ENCODE data around the gene ONECUT3.
A peak's percentile ranks its signal among the peaks of the same experiment; 100 is the strongest.

The ONECUT3 gene

GRCh38 chr19:1725100-1726064 lies 27.9 kb upstream of the ONECUT3 start:
- H3K18ac ChIP-seq (ENCODE audit: low read length): no peak overlapping the region
- DNase-seq: peak in 1 of 2 donors; percentile 6
- H2AFZ ChIP-seq (ENCODE audit: insufficient read depth, low read length, poor library complexity): peak overlapping the region; percentile 96
- peak overlapping the region; percentile 35 for H4K12ac ChIP-seq (ENCODE audit: low read depth, low read length)
- peaks cover 0 to 5% of the 10 kb centered on the region in 2 experiments for H3K4me1 ChIP-seq (ENCODE audit: control insufficient read depth in 1 of 2, insufficient read depth in 2 of 2, low read length in 2 of 2)
- H4K8ac ChIP-seq (ENCODE audit: low read depth, low read length): peak overlapping the region; percentile 79
- WGBS (ENCODE audit: extremely low coverage, insufficient coverage, insufficient read length): no CpG with 5 or more reads among the region's 90 CpGs
- H3K27me3 ChIP-seq (ENCODE audit: insufficient read depth, low read length): peaks cover 8% of the 10 kb centered on the region
- no peaks in the 10 kb centered on the region for H3K36me3 ChIP-seq (ENCODE audit: control insufficient read depth in 1 of 2, insufficient read depth in 2 of 2, low read length in 2 of 2)
- H3K9me3 ChIP-seq (ENCODE audit: insufficient read depth, low read depth, low read length): peaks cover 9% of the 10 kb centered on the region
- no peak overlapping the region for H2BK12ac ChIP-seq (ENCODE audit: low read length)
- H2AK5ac ChIP-seq (ENCODE audit: low read length): no peak overlapping the region
- H3K79me1 ChIP-seq (ENCODE audit: low read length): no peaks in the 10 kb centered on the region
- no peak overlapping the region for H3K23ac ChIP-seq (ENCODE audit: low read length)
- H2BK120ac ChIP-seq (ENCODE audit: insufficient read depth, low read length, poor library complexity): peak overlapping the region; percentile 2
- H4K91ac ChIP-seq (ENCODE audit: low read depth, low read length): peak overlapping the region; percentile 28
- H3K4ac ChIP-seq (ENCODE audit: low read depth, low read length): no peak overlapping the region
- no peak overlapping the region for H3K9ac ChIP-seq (ENCODE audit: low read length)
- no peak overlapping the region for H3K27ac ChIP-seq (ENCODE audit: low read depth, low read length)
- peak overlapping the region; percentile 11 for H3K14ac ChIP-seq (ENCODE audit: low read length)
- peak overlapping the region; percentile 68 for H3K4me3 ChIP-seq (ENCODE audit: low read depth, low read length)
- no peak overlapping the region for H2BK5ac ChIP-seq (ENCODE audit: low read depth, low read length, poor library complexity)
- H3K79me2 ChIP-seq (ENCODE audit: control insufficient read depth, insufficient read depth, low read length, poor library complexity): peaks cover 2% of the 10 kb centered on the region
- peak overlapping the region; percentile 81 for H3K4me2 ChIP-seq (ENCODE audit: low read length)

DNA sequence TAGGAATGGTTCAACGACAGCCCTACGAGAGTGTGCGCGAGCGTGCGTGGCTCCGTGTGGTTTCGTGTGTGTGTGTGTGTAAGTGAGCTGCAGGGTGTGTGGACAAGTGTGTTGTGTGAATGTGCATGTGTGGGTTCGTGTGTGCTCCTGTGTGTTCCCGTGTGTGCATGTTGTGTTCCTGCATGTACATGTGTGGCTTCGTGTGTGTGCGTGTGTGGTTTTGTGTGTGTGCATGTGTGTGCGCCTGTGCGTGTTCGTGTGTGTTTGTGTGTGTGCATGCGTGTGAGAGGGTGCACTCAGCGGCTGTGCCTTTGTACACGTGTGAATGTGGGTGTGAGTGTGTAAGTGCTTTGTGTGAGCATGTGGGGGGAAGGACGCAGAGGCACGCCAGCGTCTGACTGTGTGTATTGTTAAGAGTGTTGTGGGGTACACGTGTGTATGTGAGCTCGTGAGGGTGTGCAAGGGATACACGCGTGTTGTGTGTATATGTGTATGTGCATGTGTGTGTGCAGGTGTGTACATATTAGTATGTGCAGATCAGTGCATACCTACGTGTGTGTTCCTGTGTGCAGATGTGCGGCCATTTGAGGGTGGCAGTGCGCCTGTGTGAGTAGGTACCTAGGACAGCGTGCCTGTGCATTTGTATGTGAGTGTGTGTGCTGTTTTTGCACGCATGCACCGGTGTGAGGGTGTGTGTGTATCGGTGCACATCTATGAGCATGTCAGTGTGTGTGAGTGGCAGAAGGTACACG lies 24.3 kb upstream of the ONECUT3 start:
- Histone ChIP-seq H4K12ac (ENCODE audit: low read depth, low read length) (no peak overlapping the region), H4K91ac (ENCODE audit: low read depth, low read length) (no peak overlapping the region), H3K4ac (ENCODE audit: low read depth, low read length) (no peak overlapping the region), H3K4me2 (ENCODE audit: low read length) (no peak overlapping the region), H3K4me3 (ENCODE audit: low read depth, low read length) (peak overlapping the region; percentile 61), H3K27ac (ENCODE audit: low read depth, low read length) (no peak overlapping the region), H3K4me1 (ENCODE audit: control insufficient read depth in 1 of 2, insufficient read depth in 2 of 2, low read length in 2 of 2) (peaks cover 0 to 5% of the 10 kb centered on the region in 2 experiments), H3K79me2 (ENCODE audit: control insufficient read depth, insufficient read depth, low read length, poor library complexity) (peaks cover 2% of the 10 kb centered on the region), H3K79me1 (ENCODE audit: low read length) (no peaks in the 10 kb centered on the region), H2BK12ac (ENCODE audit: low read length) (no peak overlapping the region), H4K8ac (ENCODE audit: low read depth, low read length) (no peak overlapping the region), H3K9me3 (ENCODE audit: insufficient read depth, low read depth, low read length) (peaks cover 9% of the 10 kb centered on the region), H2AK5ac (ENCODE audit: low read length) (no peak overlapping the region), H2BK120ac (ENCODE audit: insufficient read depth, low read length, poor library complexity) (no peak overlapping the region), H3K18ac (ENCODE audit: low read length) (no peak overlapping the region), H2AFZ (ENCODE audit: insufficient read depth, low read length, poor library complexity) (no peak overlapping the region), H2BK5ac (ENCODE audit: low read depth, low read length, poor library complexity) (no peak overlapping the region), H3K27me3 (ENCODE audit: insufficient read depth, low read length) (peaks cover 6% of the 10 kb centered on the region), H3K9ac (ENCODE audit: low read length) (peak overlapping the region; percentile 29), H3K14ac (ENCODE audit: low read length) (no peak overlapping the region), H3K23ac (ENCODE audit: low read length) (peak overlapping the region; percentile 97), H3K36me3 (ENCODE audit: control insufficient read depth in 1 of 2, insufficient read depth in 2 of 2, low read length in 2 of 2) (no peaks in the 10 kb centered on the region)
- no peak for DNase-seq
- no CpG with 5 or more reads among the region's 33 CpGs for WGBS (ENCODE audit: extremely low coverage, insufficient coverage, insufficient read length)

DNA sequence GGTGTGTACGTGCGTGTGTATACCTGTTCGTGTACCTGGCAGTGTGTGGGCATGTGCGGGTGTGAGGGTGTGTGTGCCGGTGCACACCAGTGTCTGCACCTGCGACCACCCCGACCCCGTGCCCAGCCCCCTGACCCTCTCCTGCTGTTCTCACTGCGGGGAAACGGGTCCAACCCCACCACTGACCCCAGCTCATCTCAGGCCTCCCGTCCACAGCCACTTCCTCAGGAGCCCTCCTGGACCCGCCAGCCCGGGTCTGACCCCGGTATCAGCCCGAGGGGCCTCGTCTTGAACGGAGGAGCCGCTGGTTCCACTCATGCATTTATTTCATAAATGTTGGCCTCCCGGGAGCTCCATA lies 23.8 kb upstream of the ONECUT3 start:
- H3K23ac ChIP-seq (ENCODE audit: low read length): peak overlapping the region; percentile 4
- H3K18ac ChIP-seq (ENCODE audit: low read length): no peak overlapping the region
- no peaks in the 10 kb centered on the region for H3K36me3 ChIP-seq (ENCODE audit: control insufficient read depth in 1 of 2, insufficient read depth in 2 of 2, low read length in 2 of 2)
- no peaks in the 10 kb centered on the region for H3K79me1 ChIP-seq (ENCODE audit: low read length)
- H3K4me3 ChIP-seq (ENCODE audit: low read depth, low read length): peak overlapping the region; percentile 61
- H3K4me2 ChIP-seq (ENCODE audit: low read length): no peak overlapping the region
- no peak overlapping the region for H2AFZ ChIP-seq (ENCODE audit: insufficient read depth, low read length, poor library complexity)
- H3K4me1 ChIP-seq (ENCODE audit: control insufficient read depth in 1 of 2, insufficient read depth in 2 of 2, low read length in 2 of 2): peaks cover 0 to 5% of the 10 kb centered on the region in 2 experiments
- H2BK120ac ChIP-seq (ENCODE audit: insufficient read depth, low read length, poor library complexity): no peak overlapping the region
- H3K27ac ChIP-seq (ENCODE audit: low read depth, low read length): no peak overlapping the region
- WGBS (ENCODE audit: extremely low coverage, insufficient coverage, insufficient read length): no CpG with 5 or more reads among the region's 19 CpGs
- H2AK5ac ChIP-seq (ENCODE audit: low read length): no peak overlapping the region
- no peak overlapping the region for H3K4ac ChIP-seq (ENCODE audit: low read depth, low read length)
- no peak overlapping the region for H4K12ac ChIP-seq (ENCODE audit: low read depth, low read length)
- H4K91ac ChIP-seq (ENCODE audit: low read depth, low read length): no peak overlapping the region
- no peak overlapping the region for H3K14ac ChIP-seq (ENCODE audit: low read length)
- peaks cover 9% of the 10 kb centered on the region for H3K9me3 ChIP-seq (ENCODE audit: insufficient read depth, low read depth, low read length)
- no peak overlapping the region for H4K8ac ChIP-seq (ENCODE audit: low read depth, low read length)
- H2BK5ac ChIP-seq (ENCODE audit: low read depth, low read length, poor library complexity): no peak overlapping the region
- no peak overlapping the region for H2BK12ac ChIP-seq (ENCODE audit: low read length)
- H3K9ac ChIP-seq (ENCODE audit: low read length): no peak overlapping the region
- DNase-seq: no peak
- peaks cover 2% of the 10 kb centered on the region for H3K79me2 ChIP-seq (ENCODE audit: control insufficient read depth, insufficient read depth, low read length, poor library complexity)
- peaks cover 6% of the 10 kb centered on the region for H3K27me3 ChIP-seq (ENCODE audit: insufficient read depth, low read length)

GRCh38 chr19:1730157-1730556 lies 23.1 kb upstream of the ONECUT3 start:
- peaks cover 2% of the 10 kb centered on the region for H3K79me2 ChIP-seq (ENCODE audit: control insufficient read depth, insufficient read depth, low read length, poor library complexity)
- H3K27ac ChIP-seq (ENCODE audit: low read depth, low read length): no peak overlapping the region
- no peak overlapping the region for H4K8ac ChIP-seq (ENCODE audit: low read depth, low read length)
- no peak overlapping the region for H2BK5ac ChIP-seq (ENCODE audit: low read depth, low read length, poor library complexity)
- H3K4me1 ChIP-seq (ENCODE audit: control insufficient read depth in 1 of 2, insufficient read depth in 2 of 2, low read length in 2 of 2): peaks cover 0 to 5% of the 10 kb centered on the region in 2 experiments
- H4K12ac ChIP-seq (ENCODE audit: low read depth, low read length): no peak overlapping the region
- no CpG with 5 or more reads among the region's 17 CpGs for WGBS (ENCODE audit: extremely low coverage, insufficient coverage, insufficient read length)
- H2AK5ac ChIP-seq (ENCODE audit: low read length): no peak overlapping the region
- H4K91ac ChIP-seq (ENCODE audit: low read depth, low read length): no peak overlapping the region
- H3K4ac ChIP-seq (ENCODE audit: low read depth, low read length): no peak overlapping the region
- H3K27me3 ChIP-seq (ENCODE audit: insufficient read depth, low read length): peaks cover 6% of the 10 kb centered on the region
- H2BK12ac ChIP-seq (ENCODE audit: low read length): no peak overlapping the region
- peaks cover 9% of the 10 kb centered on the region for H3K9me3 ChIP-seq (ENCODE audit: insufficient read depth, low read depth, low read length)
- H3K23ac ChIP-seq (ENCODE audit: low read length): no peak overlapping the region
- H3K36me3 ChIP-seq (ENCODE audit: control insufficient read depth in 1 of 2, insufficient read depth in 2 of 2, low read length in 2 of 2): no peaks in the 10 kb centered on the region
- no peak overlapping the region for H3K18ac ChIP-seq (ENCODE audit: low read length)
- H2BK120ac ChIP-seq (ENCODE audit: insufficient read depth, low read length, poor library complexity): no peak overlapping the region
- H3K9ac ChIP-seq (ENCODE audit: low read length): no peak overlapping the region
- no peak for DNase-seq
- no peak overlapping the region for H3K4me3 ChIP-seq (ENCODE audit: low read depth, low read length)
- H3K79me1 ChIP-seq (ENCODE audit: low read length): no peaks in the 10 kb centered on the region
- no peak overlapping the region for H3K4me2 ChIP-seq (ENCODE audit: low read length)
- H2AFZ ChIP-seq (ENCODE audit: insufficient read depth, low read length, poor library complexity): no peak overlapping the region
- no peak overlapping the region for H3K14ac ChIP-seq (ENCODE audit: low read length)

Measured in trophoblast cell (in vitro differentiated cells and primary cell).